ENCODE measurements around the gene THSD8.

The THSD8 gene

GRCh38 chr19:12801466-12802266 is at the start of gene THSD8, which contains the start of gene PRDX2:
THSD8 (plus strand) TSS chr19:12802069; CDS start chr19:12802072, 3 bp downstream.
PRDX2 (minus strand) TSS chr19:12801800; CDS start chr19:12801261, 539 bp downstream.
- DNase-seq = peak; percentile 40

- no peak for DNase-seq
These were observed 47.2 kb upstream of the THSD8 start for GRCh38 chr19:12754465-12755196.

- no peak for DNase-seq
These were observed 45.6 kb upstream of the THSD8 start for GRCh38 chr19:12756150-12756883.

GRCh38 chr19:12757544-12758274 is 44.2 kb upstream of the THSD8 start:
- no peak for DNase-seq

GRCh38 chr19:12759686-12760085 is 42.2 kb upstream of the THSD8 start:
- DNase-seq = no peak

- DNase-seq = no peak
These were observed 38.8 kb upstream of the THSD8 start for GRCh38 chr19:12763100-12763499.

GRCh38 chr19:12764698-12765097 is 37.2 kb upstream of the THSD8 start:
- no peak for DNase-seq

- DNase-seq = peak; percentile 75
These were observed 35.8 kb upstream of the THSD8 start for GRCh38 chr19:12766051-12766521.

GRCh38 chr19:12767150-12767549 is 34.7 kb upstream of the THSD8 start:
- no peak for DNase-seq

GRCh38 chr19:12767666-12768065 is 34.2 kb upstream of the THSD8 start:
- DNase-seq = no peak

- DNase-seq = no peak
These were observed 32.2 kb upstream of the THSD8 start for GRCh38 chr19:12769689-12770088.

GRCh38 chr19:12770922-12771321 is 30.9 kb upstream of the THSD8 start:
- DNase-seq = no peak

- no peak for DNase-seq
These were observed 29.5 kb upstream of the THSD8 start for GRCh38 chr19:12772323-12772722.

GRCh38 chr19:12773571-12773970 is 28.3 kb upstream of the THSD8 start:
- no peak for DNase-seq

- DNase-seq = no peak
These were observed 27.0 kb upstream of the THSD8 start, which contains the start of gene HOOK2 for GRCh38 chr19:12774588-12775555. HOOK2 (minus strand) TSS chr19:12775552; CDS start chr19:12775449, 103 bp downstream.

GRCh38 chr19:12777217-12778016 is 24.5 kb upstream of the THSD8 start:
- DNase-seq = peak; percentile 52

- DNase-seq = no peak
These were observed 23.6 kb upstream of the THSD8 start for GRCh38 chr19:12778017-12778904.

GRCh38 chr19:12778905-12779161 is 23.0 kb upstream of the THSD8 start:
- no peak for DNase-seq

All from T1000 (cell line).